Measurements from ENCODE around the gene MAP3K14.

GRCh38 chr17:45291171-45291805 lies 25.5 kb downstream of the MAP3K14 start:
- TF ChIP-seq CHD1 (IDR thresholded peaks at IDR 0.05; ENCODE audit: low read depth, low read length) (no peak), CTCF (conservative IDR thresholded peaks at IDR 0.05; ENCODE audit: low read depth, low read length) (no peak)
